Subcutaneous abdominal adipose tissue (tissue), 5 donors: Measurements from ENCODE around the gene UBE2Z.

Experiments
- H3K27ac ChIP-seq: one replicate; pipeline ENCODE4 v1.7.0; 2013; ENCODE audit warnings: low read depth, mild to moderate bottlenecking, inconsistent platforms, low read length, moderate library complexity
- H3K27me3 ChIP-seq, 5 donors: one replicate each; pipeline ENCODE4 v1.7.0; 2013; ENCODE audit warnings: low read length in 5 of 5, inconsistent platforms in 1 of 5; ENCODE audit not compliant: control insufficient read depth in 5 of 5, insufficient read depth in 4 of 5
- H3K36me3 ChIP-seq, 5 donors: one replicate each; pipeline ENCODE4 v1.7.0; 2013; ENCODE audit warnings: low read length in 5 of 5; ENCODE audit not compliant: control insufficient read depth in 5 of 5, insufficient read depth in 5 of 5
- H3K4me1 ChIP-seq, 5 donors: one replicate each; pipeline ENCODE4 v1.7.0; 2013; ENCODE audit warnings: low read length in 5 of 5, mild to moderate bottlenecking in 3 of 5, moderate library complexity in 1 of 5; ENCODE audit not compliant: control insufficient read depth in 5 of 5, insufficient read depth in 5 of 5
- H3K4me3 ChIP-seq, 5 donors: one replicate each; pipeline ENCODE4 v1.7.0; 2013; ENCODE audit warnings: low read length in 5 of 5, low read depth in 1 of 5
- H3K9ac ChIP-seq, 5 donors: one replicate each; pipeline ENCODE4 v1.7.0; 2013; ENCODE audit warnings: low read length in 5 of 5, mild to moderate bottlenecking in 4 of 5, moderate library complexity in 3 of 5
- H3K9me3 ChIP-seq, 5 donors: one replicate each; pipeline ENCODE4 v1.7.0; 2013; ENCODE audit warnings: low read length in 5 of 5; ENCODE audit not compliant: control insufficient read depth in 5 of 5
- donor health status: healthy.
- donor health status: healthy.
- donor health status: healthy.
- donor health status: healthy.
- donor health status: healthy.

UBE2Z gene

GRCh38 chr17:48951572-48951971 is 43.4 kb downstream of the UBE2Z start:
- Histone ChIP-seq H3K27ac (no peak overlapping the region), H3K27me3 (peaks cover 8 to 24% (median 12%) of the 10 kb centered on the region in 5 donors), H3K4me1 (no peaks in the 10 kb centered on the region), H3K9ac (no peak overlapping the region), H3K9me3 (no peaks in the 10 kb centered on the region), H3K36me3 (no peaks in the 10 kb centered on the region), H3K4me3 (no peak overlapping the region)

- Histone ChIP-seq H3K9me3 (no peaks in the 10 kb centered on the region), H3K9ac (no peak overlapping the region), H3K27ac (no peak overlapping the region), H3K4me1 (no peaks in the 10 kb centered on the region), H3K4me3 (no peak overlapping the region), H3K36me3 (no peaks in the 10 kb centered on the region), H3K27me3 (peaks cover 9 to 24% (median 12%) of the 10 kb centered on the region in 5 donors)
Measured at GRCh38 chr17:48952904-48953303, 44.7 kb downstream of the UBE2Z start.

GRCh38 chr17:48954300-48954755 is 46.1 kb downstream of the UBE2Z start:
- Histone ChIP-seq H3K4me1 (no peaks in the 10 kb centered on the region), H3K4me3 (no peak overlapping the region), H3K27me3 (peaks cover 13 to 28% (median 16%) of the 10 kb centered on the region in 5 donors), H3K36me3 (no peaks in the 10 kb centered on the region), H3K27ac (no peak overlapping the region), H3K9ac (no peak overlapping the region), H3K9me3 (no peaks in the 10 kb centered on the region)

- H3K9me3 ChIP-seq, result no peaks in the 10 kb centered on the region
- peaks cover 24 to 31% (median 26%) of the 10 kb centered on the region in 5 donors for H3K27me3 ChIP-seq
- no peak overlapping the region for H3K4me3 ChIP-seq
- no peak overlapping the region for H3K9ac ChIP-seq
- H3K27ac ChIP-seq, result no peak overlapping the region
- no peaks in the 10 kb centered on the region for H3K4me1 ChIP-seq
- H3K36me3 ChIP-seq, result no peaks in the 10 kb centered on the region
Measured at GRCh38 chr17:48960834-48961515, 52.8 kb downstream of the UBE2Z start.

GRCh38 chr17:48961516-48962233 is 53.5 kb downstream of the UBE2Z start:
- no peak overlapping the region for H3K9ac ChIP-seq
- H3K9me3 ChIP-seq, result no peaks in the 10 kb centered on the region
- H3K27ac ChIP-seq, result no peak overlapping the region
- no peaks in the 10 kb centered on the region for H3K36me3 ChIP-seq
- H3K27me3 ChIP-seq, result peaks cover 24 to 31% (median 26%) of the 10 kb centered on the region in 5 donors
- no peak overlapping the region for H3K4me3 ChIP-seq
- no peaks in the 10 kb centered on the region for H3K4me1 ChIP-seq

- Histone ChIP-seq H3K27ac (no peak overlapping the region), H3K4me3 (no peak overlapping the region), H3K9ac (no peak overlapping the region), H3K27me3 (peaks cover 7 to 36% (median 25%) of the 10 kb centered on the region in 5 donors), H3K4me1 (no peaks in the 10 kb centered on the region), H3K9me3 (no peaks in the 10 kb centered on the region), H3K36me3 (no peaks in the 10 kb centered on the region)
Measured at GRCh38 chr17:48970224-48970623, 62.0 kb downstream of the UBE2Z start.

- H3K4me1 ChIP-seq, result no peaks in the 10 kb centered on the region
- no peak overlapping the region for H3K27ac ChIP-seq
- H3K9me3 ChIP-seq, result no peaks in the 10 kb centered on the region
- H3K9ac ChIP-seq, result no peak overlapping the region
- no peaks in the 10 kb centered on the region for H3K36me3 ChIP-seq
- H3K27me3 ChIP-seq, result peaks cover 7 to 38% (median 25%) of the 10 kb centered on the region in 5 donors
- no peak overlapping the region for H3K4me3 ChIP-seq
Measured at GRCh38 chr17:48970865-48971687, 62.9 kb downstream of the UBE2Z start.

- Histone ChIP-seq H3K9ac (no peak overlapping the region), H3K27ac (no peak overlapping the region), H3K36me3 (no peaks in the 10 kb centered on the region), H3K27me3 (peaks cover 7 to 41% (median 23%) of the 10 kb centered on the region in 5 donors), H3K9me3 (no peaks in the 10 kb centered on the region), H3K4me3 (no peak overlapping the region), H3K4me1 (no peaks in the 10 kb centered on the region)
Measured at GRCh38 chr17:48972749-48973097, 64.5 kb downstream of the UBE2Z start.

- Histone ChIP-seq H3K4me1 (no peaks in the 10 kb centered on the region), H3K9me3 (no peaks in the 10 kb centered on the region), H3K36me3 (no peaks in the 10 kb centered on the region), H3K27ac (no peak overlapping the region), H3K4me3 (no peak overlapping the region), H3K9ac (no peak overlapping the region), H3K27me3 (peaks cover 7 to 41% (median 16%) of the 10 kb centered on the region in 5 donors)
Measured at GRCh38 chr17:48973806-48974205, 65.6 kb downstream of the UBE2Z start.
